Skeletal muscle satellite cell (primary cell): ENCODE measurements around the gene MRPL51.
"Not testable (repeated sequence)": the region's sequence is repeated elsewhere in the genome, so short reads cannot be mapped to it uniquely, and the experiment has no call there.

Experiments used
- H3K27me3 ChIP-seq: 2 replicates; pipeline ENCODE4 v1.7.0; 2013; ENCODE audit warnings: low read length; ENCODE audit not compliant: control insufficient read depth, insufficient read depth
- H3K36me3 ChIP-seq: 2 replicates; pipeline ENCODE4 v1.7.0; 2013; ENCODE audit warnings: mild to moderate bottlenecking, control low read depth, low read length; ENCODE audit not compliant: insufficient read depth
- H3K4me1 ChIP-seq: 2 replicates; pipeline ENCODE4 v1.7.0; 2013; ENCODE audit warnings: low read length; ENCODE audit not compliant: control insufficient read depth, insufficient read depth
- H3K4me2 ChIP-seq: 2 replicates; pipeline ENCODE4 v1.7.0; 2013; ENCODE audit warnings: mild to moderate bottlenecking, low read length
- H3K4me3 ChIP-seq: 2 replicates; pipeline ENCODE4 v1.7.0; 2013; ENCODE audit warnings: low read length
- H3K9ac ChIP-seq: 2 replicates; pipeline ENCODE4 v1.7.0; 2013; ENCODE audit warnings: mild to moderate bottlenecking, low read depth, low read length, moderate library complexity
- H3K9me3 ChIP-seq: replicated peaks from 2 replicates; pipeline ENCODE4 v1.7.0; 2013; ENCODE audit warnings: mild to moderate bottlenecking, control low read depth, low read length

The MRPL51 gene

GRCh38 chr12:6472491-6472890 lies 20.6 kb downstream of the MRPL51 start:
- Histone ChIP-seq H3K9me3 (no peaks in the 10 kb centered on the region), H3K9ac (no peak overlapping the region), H3K4me3 (no peak overlapping the region), H3K4me2 (no peak overlapping the region), H3K36me3 (no peaks in the 10 kb centered on the region), H3K4me1 (peaks cover 26% of the 10 kb centered on the region), H3K27me3 (peaks cover 4% of the 10 kb centered on the region)

- peaks cover 26% of the 10 kb centered on the region for H3K4me1 ChIP-seq
- peaks cover 4% of the 10 kb centered on the region for H3K27me3 ChIP-seq
- H3K9ac ChIP-seq, result no peak overlapping the region
- no peak overlapping the region for H3K4me3 ChIP-seq
- no peak overlapping the region for H3K4me2 ChIP-seq
- no peaks in the 10 kb centered on the region for H3K36me3 ChIP-seq
- H3K9me3 ChIP-seq, result no peaks in the 10 kb centered on the region
These were observed 21.1 kb downstream of the MRPL51 start for GRCh38 chr12:6471989-6472360.

- peak within 1 kb of the TSS; percentile 95 for H3K4me3 ChIP-seq
- peaks cover 11% of the 10 kb centered on the region for H3K36me3 ChIP-seq
- peak within 1 kb of the TSS; percentile 84 for H3K9ac ChIP-seq
- peaks cover 4% of the 10 kb centered on the region for H3K27me3 ChIP-seq
- no peaks in the 10 kb centered on the region for H3K9me3 ChIP-seq
- peaks cover 26% of the 10 kb centered on the region for H3K4me1 ChIP-seq
- H3K4me2 ChIP-seq, result peak within 1 kb of the TSS; percentile 83
These were observed 22.5 kb downstream of the MRPL51 start, which contains the start of gene VAMP1 for GRCh38 chr12:6470375-6471163. VAMP1 (minus strand) TSS chr12:6470677; CDS start chr12:6470531, 146 bp downstream.

DNA sequence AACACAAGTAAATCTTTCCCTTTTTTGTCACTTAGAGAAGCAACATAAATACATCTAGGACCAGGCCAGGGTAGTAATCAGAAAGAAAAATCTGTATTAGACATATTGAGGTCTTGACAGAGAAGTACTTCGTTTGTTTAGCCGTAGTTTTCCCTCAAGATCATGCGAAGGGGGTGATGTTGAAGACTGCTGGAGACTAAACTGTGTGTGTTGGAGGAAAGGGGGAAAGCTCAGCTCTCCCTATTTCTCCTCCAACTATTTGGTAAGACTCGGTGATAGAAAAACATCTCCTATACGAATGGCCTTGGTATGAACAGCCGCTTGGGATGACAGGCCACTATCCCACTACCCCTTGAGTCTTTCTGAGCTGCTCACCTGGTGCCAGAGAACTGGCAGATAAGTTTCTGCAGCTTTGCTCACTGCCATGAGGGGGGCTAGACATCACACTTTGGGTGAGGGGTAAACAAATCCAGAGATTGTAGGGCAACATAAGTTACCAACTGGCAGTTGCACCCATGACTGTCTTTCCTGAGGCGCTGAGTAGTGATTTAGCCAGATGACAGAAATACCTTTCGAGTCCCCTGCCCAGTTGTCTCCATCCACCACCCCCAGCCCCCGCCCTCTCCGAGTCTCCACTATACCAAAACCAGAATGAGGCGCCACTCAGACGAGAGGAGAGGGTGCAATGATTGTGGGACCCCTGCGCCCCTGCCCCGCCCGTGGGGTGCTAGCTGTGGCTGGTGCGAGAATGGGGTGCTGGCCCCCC lies 23.3 kb downstream of the MRPL51 start:
- H3K9ac ChIP-seq, result peak overlapping the region; percentile 84
- H3K36me3 ChIP-seq, result peaks cover 14% of the 10 kb centered on the region
- peaks cover 4% of the 10 kb centered on the region for H3K27me3 ChIP-seq
- H3K4me1 ChIP-seq, result peaks cover 26% of the 10 kb centered on the region
- H3K4me2 ChIP-seq, result peak overlapping the region; percentile 83
- peak overlapping the region; percentile 95 for H3K4me3 ChIP-seq
- H3K9me3 ChIP-seq, result no peaks in the 10 kb centered on the region

GRCh38 chr12:6469092-6469491 lies 24.0 kb downstream of the MRPL51 start:
- Histone ChIP-seq H3K4me1 (peaks cover 26% of the 10 kb centered on the region), H3K4me2 (peak overlapping the region; percentile 83), H3K4me3 (peak overlapping the region; percentile 95), H3K36me3 (peaks cover 21% of the 10 kb centered on the region), H3K9me3 (no peaks in the 10 kb centered on the region), H3K9ac (no peak overlapping the region), H3K27me3 (no peaks in the 10 kb centered on the region)

GRCh38 chr12:6468283-6468575 lies 24.8 kb downstream of the MRPL51 start:
- no peaks in the 10 kb centered on the region for H3K9me3 ChIP-seq
- no peaks in the 10 kb centered on the region for H3K27me3 ChIP-seq
- no peak overlapping the region for H3K9ac ChIP-seq
- peaks cover 30% of the 10 kb centered on the region for H3K36me3 ChIP-seq
- peak overlapping the region; percentile 0 for H3K4me3 ChIP-seq
- peaks cover 26% of the 10 kb centered on the region for H3K4me1 ChIP-seq
- H3K4me2 ChIP-seq, result peak overlapping the region; percentile 83

- not testable (repeated sequence) for H3K9ac ChIP-seq, H3K9me3 ChIP-seq, H3K4me3 ChIP-seq, H3K27me3 ChIP-seq
- Histone ChIP-seq H3K36me3 (peaks cover 35% of the 10 kb centered on the region), H3K4me2 (peak overlapping the region; percentile 83), H3K4me1 (peaks cover 26% of the 10 kb centered on the region)
These were observed 25.3 kb downstream of the MRPL51 start for GRCh38 chr12:6467571-6468282.

DNA sequence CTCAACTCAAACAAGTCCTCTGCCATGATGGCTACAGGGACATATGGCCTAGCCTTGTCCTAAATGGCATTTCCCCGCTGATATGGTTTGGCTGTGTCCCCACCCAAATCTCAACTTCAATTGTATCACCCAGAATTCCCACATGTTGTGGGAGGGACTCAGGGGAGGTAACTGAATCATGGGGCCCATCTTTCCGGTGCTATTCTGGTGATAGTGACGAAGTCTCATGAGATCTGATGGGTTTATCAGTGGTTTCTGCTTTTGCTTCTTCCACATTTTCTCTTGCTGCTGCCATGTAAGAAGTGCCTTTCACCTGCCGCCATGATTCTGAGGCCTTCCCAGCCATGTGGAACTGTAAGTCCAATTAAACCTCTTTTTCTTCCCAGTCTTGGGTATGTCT lies 26.3 kb downstream of the MRPL51 start:
- Histone ChIP-seq H3K4me1 (peaks cover 26% of the 10 kb centered on the region), H3K36me3 (peaks cover 44% of the 10 kb centered on the region)
- H3K4me3 ChIP-seq, H3K4me2 ChIP-seq, H3K9ac ChIP-seq, H3K9me3 ChIP-seq, H3K27me3 ChIP-seq: not testable (repeated sequence)

- H3K36me3 ChIP-seq, result peaks cover 49% of the 10 kb centered on the region
- no peaks in the 10 kb centered on the region for H3K9me3 ChIP-seq
- H3K27me3 ChIP-seq, result no peaks in the 10 kb centered on the region
- no peak overlapping the region for H3K9ac ChIP-seq
- H3K4me3 ChIP-seq, result no peak overlapping the region
- peaks cover 24% of the 10 kb centered on the region for H3K4me1 ChIP-seq
- no peak overlapping the region for H3K4me2 ChIP-seq
These were observed 26.9 kb downstream of the MRPL51 start for GRCh38 chr12:6466184-6466573.

DNA sequence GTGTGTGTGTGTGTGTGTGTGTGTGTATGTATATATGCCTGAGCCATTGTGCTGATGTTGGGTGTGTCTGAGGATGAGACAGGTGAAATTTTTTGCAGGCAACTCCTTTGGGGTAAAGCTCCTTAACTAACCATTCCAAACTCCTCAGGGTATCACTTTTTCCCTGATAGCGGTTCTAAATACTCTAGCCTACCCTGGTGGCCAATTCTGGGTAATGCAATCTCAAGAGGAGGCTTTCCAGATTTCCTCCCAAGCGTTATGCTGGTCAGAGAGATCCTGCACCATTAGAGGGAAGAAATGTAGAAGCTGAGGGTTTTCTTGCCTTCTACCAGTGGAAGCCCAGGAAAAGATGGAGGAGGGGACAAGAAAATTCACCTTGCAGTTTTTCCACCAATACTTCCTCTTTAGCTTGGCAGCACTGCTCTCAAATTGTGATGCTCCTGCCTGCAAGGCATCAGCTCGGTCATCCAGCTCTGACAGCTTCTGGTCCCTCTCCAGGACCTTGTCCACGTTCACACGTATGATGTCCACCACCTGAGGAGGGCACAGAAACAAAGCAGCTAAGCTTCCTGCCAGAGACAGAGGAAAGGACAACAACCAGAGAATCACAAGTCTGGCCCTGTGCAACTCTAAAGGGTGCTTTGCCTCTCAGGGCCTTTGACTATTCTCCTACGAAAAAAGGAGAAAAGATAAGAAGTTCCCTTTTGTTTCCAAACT lies 27.4 kb downstream of the MRPL51 start:
- H3K36me3 ChIP-seq, result peaks cover 55% of the 10 kb centered on the region
- H3K9ac ChIP-seq, result no peak overlapping the region
- H3K27me3 ChIP-seq, result no peaks in the 10 kb centered on the region
- H3K4me2 ChIP-seq, result no peak overlapping the region
- no peaks in the 10 kb centered on the region for H3K9me3 ChIP-seq
- H3K4me3 ChIP-seq, result no peak overlapping the region
- peaks cover 22% of the 10 kb centered on the region for H3K4me1 ChIP-seq

- Histone ChIP-seq H3K9ac (no peak overlapping the region), H3K4me2 (no peak overlapping the region), H3K27me3 (no peaks in the 10 kb centered on the region), H3K4me3 (no peak overlapping the region), H3K4me1 (peaks cover 18% of the 10 kb centered on the region), H3K36me3 (peaks cover 60% of the 10 kb centered on the region), H3K9me3 (no peaks in the 10 kb centered on the region)
These were observed 28.5 kb downstream of the MRPL51 start for GRCh38 chr12:6464531-6464930.
